Osteocyte (in vitro differentiated cells): Measurements from ENCODE around the gene BET1. TPM values are rescaled to one million over a fixed set of nuclear protein-coding genes. Genes with fewer than 3 reads are reported as not detected.

Experiments
- DNase-seq: peaks from one replicate; pipeline ENCODE4 v3.0.0; 2021; ENCODE audit warnings: mixed read lengths; ENCODE audit not compliant: unreplicated experiment; ENCODE audit errors: extremely low spot score
- H3K27ac Mint-ChIP-seq: one replicate; pipeline ENCODE4 v1.8.0; 2021; ENCODE audit warnings: mild to moderate bottlenecking, mixed read lengths; ENCODE audit not compliant: unreplicated experiment
- H3K27me3 Mint-ChIP-seq: one replicate; pipeline ENCODE4 v1.8.0; 2021; ENCODE audit warnings: mixed read lengths; ENCODE audit not compliant: unreplicated experiment
- H3K36me3 Mint-ChIP-seq: one replicate; pipeline ENCODE4 v1.8.0; 2021; ENCODE audit warnings: mixed read lengths; ENCODE audit not compliant: unreplicated experiment
- H3K4me1 Mint-ChIP-seq: one replicate; pipeline ENCODE4 v1.8.0; 2021; ENCODE audit warnings: mixed read lengths; ENCODE audit not compliant: unreplicated experiment
- H3K4me3 Mint-ChIP-seq: one replicate; pipeline ENCODE4 v1.8.0; 2021; ENCODE audit warnings: mild to moderate bottlenecking, moderate library complexity, mixed read lengths; ENCODE audit not compliant: unreplicated experiment
- H3K9me3 Mint-ChIP-seq: one replicate; pipeline ENCODE4 v1.8.0; 2021; ENCODE audit warnings: mixed read lengths; ENCODE audit not compliant: unreplicated experiment
- CTCF ChIP-seq: fragments of 200-600 bp; sonication (generic); IDR thresholded peaks from 2 replicates; pipeline ENCODE4 v1.5.0; 2021; ENCODE audit warnings: antibody characterized with exemption, mild to moderate bottlenecking, moderate library complexity
- total RNA-seq: library from RNA; stranded (reverse); gene quantifications from 2 replicates; pipeline ENCODE4 v1.2.1, GENCODE V29; 2021

Gene BET1
- total RNA-seq, 1 donor from 2014 or later: 29.3 TPM

- Mint-ChIP-seq H3K9me3 (no peaks in the 10 kb centered on the region), H3K4me3 (no peak overlapping the region), H3K4me1 (no peaks in the 10 kb centered on the region), H3K36me3 (no peaks in the 10 kb centered on the region), H3K27ac (no peak overlapping the region), H3K27me3 (no peaks in the 10 kb centered on the region)
- DNase-seq: no peak
- no peak for TF ChIP-seq CTCF
These were observed 48.9 kb downstream of the BET1 start for GRCh38 chr7:93955304-93955703.

GRCh38 chr7:93949423-93949822, 54.7 kb downstream of the BET1 start:
- TF ChIP-seq CTCF: no peak
- no peak for DNase-seq
- H3K36me3 Mint-ChIP-seq: no peaks in the 10 kb centered on the region

GRCh38 chr7:93948873-93949272, 55.3 kb downstream of the BET1 start:
- DNase-seq: no peak
- Mint-ChIP-seq H3K9me3 (no peaks in the 10 kb centered on the region), H3K27ac (no peak overlapping the region), H3K27me3 (no peaks in the 10 kb centered on the region), H3K4me1 (peaks cover 21% of the 10 kb centered on the region), H3K4me3 (no peak overlapping the region), H3K36me3 (no peaks in the 10 kb centered on the region)
- no peak for TF ChIP-seq CTCF

More at GRCh38 chr7:93949423-93949822, 54.7 kb downstream of the BET1 start:
- Mint-ChIP-seq H3K9me3 (no peaks in the 10 kb centered on the region), H3K4me3 (no peak overlapping the region), H3K4me1 (peaks cover 16% of the 10 kb centered on the region), H3K27ac (no peak overlapping the region), H3K27me3 (no peaks in the 10 kb centered on the region)

DNA sequence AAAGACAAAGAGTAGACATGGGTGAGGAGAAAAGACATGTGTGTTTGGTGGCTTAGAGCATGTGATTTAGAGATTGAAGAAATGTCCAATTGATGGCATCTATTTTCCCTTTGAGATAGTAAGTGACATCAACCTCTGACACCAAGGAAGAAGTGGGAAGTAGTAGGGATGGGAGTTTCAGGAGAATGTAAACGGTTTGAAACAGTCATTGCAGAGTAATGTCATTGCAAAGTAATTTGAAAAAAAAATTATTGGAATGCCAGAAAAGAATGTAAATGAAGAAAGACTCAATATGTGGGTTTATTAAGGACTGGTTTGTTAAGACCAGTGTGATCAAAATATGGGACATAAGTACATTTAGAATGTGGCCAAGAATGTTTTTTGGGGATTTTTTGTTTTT, 56.0 kb downstream of the BET1 start:
- H3K4me3 Mint-ChIP-seq: no peak overlapping the region
- no peaks in the 10 kb centered on the region for H3K9me3 Mint-ChIP-seq
- no peaks in the 10 kb centered on the region for H3K36me3 Mint-ChIP-seq
- H3K27ac Mint-ChIP-seq: no peak overlapping the region
- H3K4me1 Mint-ChIP-seq: peaks cover 23% of the 10 kb centered on the region
- no peak for TF ChIP-seq CTCF
- no peak for DNase-seq
- H3K27me3 Mint-ChIP-seq: no peaks in the 10 kb centered on the region

GRCh38 chr7:93945756-93946535, 58.2 kb downstream of the BET1 start:
- peaks cover 23% of the 10 kb centered on the region for H3K4me1 Mint-ChIP-seq
- H3K4me3 Mint-ChIP-seq: no peak overlapping the region
- H3K27me3 Mint-ChIP-seq: no peaks in the 10 kb centered on the region
- DNase-seq: no peak
- no peaks in the 10 kb centered on the region for H3K36me3 Mint-ChIP-seq
- TF ChIP-seq CTCF: no peak
- no peak overlapping the region for H3K27ac Mint-ChIP-seq
- H3K9me3 Mint-ChIP-seq: no peaks in the 10 kb centered on the region
